ENCODE results near the gene TGFBRAP1. TPM values are rescaled to one million over a fixed set of nuclear protein-coding genes. Genes with fewer than 3 reads are reported as not detected.
A peak's percentile ranks its signal among the peaks of the same experiment; 100 is the strongest.
"Not testable (repeated sequence)": the region's sequence is repeated elsewhere in the genome, so short reads cannot be mapped to it uniquely, and the experiment has no call there.

TGFBRAP1 gene
- total RNA-seq, 2 donors from 2014 or later = 18.5 to 19.1 TPM

DNA sequence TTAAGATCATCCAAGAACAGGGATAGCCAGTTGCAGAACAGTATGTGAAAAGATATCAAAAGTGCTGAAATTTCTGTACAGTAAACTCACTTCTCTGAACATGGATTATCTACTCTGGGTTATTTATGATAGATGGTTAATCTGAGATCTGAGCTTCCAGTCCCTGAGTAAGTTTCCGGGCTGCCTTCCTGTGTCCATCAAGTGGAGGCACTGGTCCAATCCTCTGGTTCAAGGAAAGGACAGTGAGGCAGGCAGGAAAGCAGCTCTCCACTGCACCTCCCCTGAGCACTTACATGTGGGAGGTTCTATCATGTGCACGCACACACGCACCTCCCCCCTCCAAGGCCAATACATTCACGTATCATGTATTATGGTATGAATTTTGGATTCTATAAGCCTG is 55.5 kb downstream of the TGFBRAP1 start:
- H3K27me3 Mint-ChIP-seq = no peaks in the 10 kb centered on the region
- H3K4me3 Mint-ChIP-seq = no peak overlapping the region
- no peaks in the 10 kb centered on the region for H3K4me1 Mint-ChIP-seq
- DNase-seq (no peak), ATAC-seq (no peak)
- peaks cover 9% of the 10 kb centered on the region for H3K36me3 Mint-ChIP-seq (ENCODE audit: low read depth)
- no peak overlapping the region for H3K27ac Mint-ChIP-seq
- no peaks in the 10 kb centered on the region for H3K9me3 ChIP-seq (ENCODE audit: control insufficient read depth, low read length, poor library complexity, severe bottlenecking)

- Mint-ChIP-seq H3K4me3 (no peak overlapping the region), H3K27ac (no peak overlapping the region), H3K36me3 (ENCODE audit: low read depth) (peaks cover 14% of the 10 kb centered on the region), H3K4me1 (no peaks in the 10 kb centered on the region), H3K27me3 (no peaks in the 10 kb centered on the region)
- DNase-seq = no peak
- no peaks in the 10 kb centered on the region for H3K9me3 ChIP-seq (ENCODE audit: control insufficient read depth, low read length, poor library complexity, severe bottlenecking)
- ATAC-seq = no peak
These were observed 57.4 kb downstream of the TGFBRAP1 start for GRCh38 chr2:105272176-105272575.

DNA sequence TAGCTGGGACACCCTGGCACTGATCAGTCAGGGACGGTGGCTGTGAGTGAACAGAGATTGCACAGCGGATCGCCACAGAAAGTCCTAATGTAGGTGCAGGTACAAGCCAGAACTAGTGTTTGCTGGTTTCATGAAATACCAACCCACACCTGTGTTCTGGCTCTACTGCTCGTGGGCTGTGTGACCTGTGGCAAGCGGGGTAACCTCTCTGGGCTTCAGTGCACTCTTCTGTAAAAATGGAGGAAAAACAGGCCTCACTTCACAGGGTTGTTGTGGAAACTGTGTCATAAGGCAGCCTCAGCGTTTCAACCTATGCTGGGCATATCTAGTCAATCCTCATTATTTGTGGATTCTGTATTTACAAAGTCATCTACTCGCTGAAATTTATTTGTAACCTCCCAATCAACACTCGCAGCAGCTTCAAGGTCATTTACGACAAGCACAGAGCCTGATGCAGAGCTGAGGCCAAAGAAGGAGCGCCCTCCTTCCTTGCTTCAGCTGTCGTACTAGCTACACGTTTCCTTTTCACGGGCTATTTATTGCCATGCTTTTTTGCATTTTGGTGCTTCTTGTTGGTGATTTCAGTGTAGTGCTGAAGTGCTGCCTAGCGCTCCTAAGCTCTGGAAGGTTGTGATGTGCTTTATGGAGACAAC is 58.0 kb downstream of the TGFBRAP1 start:
- peaks cover 14% of the 10 kb centered on the region for H3K36me3 Mint-ChIP-seq (ENCODE audit: low read depth)
- H3K4me3 Mint-ChIP-seq = no peak overlapping the region
- no peaks in the 10 kb centered on the region for H3K9me3 ChIP-seq (ENCODE audit: control insufficient read depth, low read length, poor library complexity, severe bottlenecking)
- H3K27ac Mint-ChIP-seq = no peak overlapping the region
- no peaks in the 10 kb centered on the region for H3K27me3 Mint-ChIP-seq
- DNase-seq (no peak), ATAC-seq (no peak)
- H3K4me1 Mint-ChIP-seq = no peaks in the 10 kb centered on the region

DNA sequence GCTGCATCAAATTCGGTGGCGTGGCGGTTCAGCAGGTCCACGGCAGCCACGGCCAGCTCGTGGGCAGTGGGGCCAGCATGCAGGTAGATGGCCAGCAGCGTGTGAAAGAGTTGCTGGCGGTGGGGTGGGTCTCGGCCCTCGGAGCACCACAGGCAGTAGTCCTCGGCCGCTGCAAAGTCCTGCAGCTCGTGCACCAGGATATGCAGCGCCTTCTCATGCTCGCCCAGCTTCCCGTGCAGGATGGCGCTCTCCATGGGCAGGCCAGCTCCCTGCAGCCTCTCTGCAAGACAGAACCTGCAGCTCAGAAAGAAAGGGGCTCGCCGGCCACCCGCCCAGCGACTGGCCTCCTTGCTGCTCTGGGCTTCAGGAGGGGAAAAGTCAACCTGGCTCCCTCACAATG is 60.1 kb downstream of the TGFBRAP1 start:
- no peak for ATAC-seq
- peaks cover 3% of the 10 kb centered on the region for H3K4me1 Mint-ChIP-seq
- no peak overlapping the region for H3K4me3 Mint-ChIP-seq
- no peak overlapping the region for H3K27ac Mint-ChIP-seq
- peaks cover 10% of the 10 kb centered on the region for H3K36me3 Mint-ChIP-seq (ENCODE audit: low read depth)
- H3K9me3 ChIP-seq (ENCODE audit: control insufficient read depth, low read length, poor library complexity, severe bottlenecking) = no peaks in the 10 kb centered on the region
- no peaks in the 10 kb centered on the region for H3K27me3 Mint-ChIP-seq
- DNase-seq = no peak

DNA sequence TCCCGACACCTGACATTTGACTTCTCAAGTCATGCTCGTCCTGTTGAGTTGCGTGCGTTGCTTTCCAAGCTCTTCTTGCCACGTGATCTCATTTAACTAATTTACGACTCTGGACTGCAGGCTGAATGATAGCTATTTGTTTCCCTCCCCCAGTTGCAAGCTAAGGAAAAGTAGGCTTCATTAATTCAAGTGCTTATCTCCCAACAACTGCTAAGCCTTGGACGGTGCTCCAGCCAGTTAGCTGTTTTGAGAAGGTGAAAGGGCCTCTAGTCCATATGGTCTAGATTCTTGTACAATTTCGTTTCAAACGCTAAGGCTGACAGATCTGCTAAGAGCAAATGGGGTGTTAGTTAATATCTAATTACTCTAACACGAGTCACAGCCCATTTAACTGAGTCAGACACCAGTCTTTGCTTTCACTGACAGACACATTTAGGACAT is 66.9 kb downstream of the TGFBRAP1 start:
- no peak overlapping the region for H3K27ac Mint-ChIP-seq
- no peaks in the 10 kb centered on the region for H3K9me3 ChIP-seq (ENCODE audit: control insufficient read depth, low read length, poor library complexity, severe bottlenecking)
- H3K36me3 Mint-ChIP-seq (ENCODE audit: low read depth) = peaks cover 5% of the 10 kb centered on the region
- no peaks in the 10 kb centered on the region for H3K27me3 Mint-ChIP-seq
- H3K4me1 Mint-ChIP-seq = peaks cover 3% of the 10 kb centered on the region
- DNase-seq (no peak), ATAC-seq (no peak)
- H3K4me3 Mint-ChIP-seq = no peak overlapping the region

GRCh38 chr2:105261061-105261460 is 68.5 kb downstream of the TGFBRAP1 start:
- H3K4me1 Mint-ChIP-seq = peaks cover 3% of the 10 kb centered on the region
- peaks cover 5% of the 10 kb centered on the region for H3K36me3 Mint-ChIP-seq (ENCODE audit: low read depth)
- H3K27me3 Mint-ChIP-seq = no peaks in the 10 kb centered on the region
- DNase-seq (no peak), ATAC-seq (no peak)
- H3K4me3 Mint-ChIP-seq = no peak overlapping the region
- peak overlapping the region; percentile 77 for H3K27ac Mint-ChIP-seq
- no peaks in the 10 kb centered on the region for H3K9me3 ChIP-seq (ENCODE audit: control insufficient read depth, low read length, poor library complexity, severe bottlenecking)

- H3K9me3 ChIP-seq (ENCODE audit: control insufficient read depth, low read length, poor library complexity, severe bottlenecking) = no peaks in the 10 kb centered on the region
- peaks cover 2% of the 10 kb centered on the region for H3K36me3 Mint-ChIP-seq (ENCODE audit: low read depth)
- no peak for ATAC-seq
These were observed 70.6 kb downstream of the TGFBRAP1 start for GRCh38 chr2:105258835-105259350.

DNA sequence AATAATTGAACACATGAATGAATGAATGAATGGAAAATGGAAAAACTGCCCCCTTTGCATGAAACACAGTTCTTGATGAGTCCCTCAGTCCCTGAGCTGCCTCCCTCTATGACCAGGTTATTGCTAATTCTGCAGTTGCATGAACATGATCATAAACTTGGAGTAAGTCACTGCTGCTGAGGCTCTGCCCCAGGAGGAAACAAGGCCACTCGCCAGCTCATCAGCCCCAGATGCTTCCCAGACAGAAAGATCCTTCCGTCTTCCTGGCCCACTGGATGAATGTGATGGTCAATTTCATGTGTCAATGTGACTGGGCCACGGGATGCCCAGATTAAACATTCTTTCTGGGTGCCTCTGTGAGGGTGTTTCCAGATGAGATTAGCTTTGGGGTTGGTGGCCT is 71.6 kb downstream of the TGFBRAP1 start:
- H3K4me3 Mint-ChIP-seq = no peak overlapping the region

More at GRCh38 chr2:105258835-105259350, 70.6 kb downstream of the TGFBRAP1 start:
- no peaks in the 10 kb centered on the region for H3K27me3 Mint-ChIP-seq
- no peaks in the 10 kb centered on the region for H3K4me1 Mint-ChIP-seq
- DNase-seq = no peak
- H3K27ac Mint-ChIP-seq = no peak overlapping the region
- H3K4me3 Mint-ChIP-seq = no peak overlapping the region

GRCh38 chr2:105256431-105257047 is 73.0 kb downstream of the TGFBRAP1 start:
- ATAC-seq = no peak
- H3K36me3 Mint-ChIP-seq (ENCODE audit: low read depth) = no peaks in the 10 kb centered on the region
- no peak overlapping the region for H3K4me3 Mint-ChIP-seq
- DNase-seq = no peak
- H3K9me3 ChIP-seq (ENCODE audit: control insufficient read depth, low read length, poor library complexity, severe bottlenecking) = no peaks in the 10 kb centered on the region
- H3K27ac Mint-ChIP-seq = no peak overlapping the region
- no peaks in the 10 kb centered on the region for H3K27me3 Mint-ChIP-seq
- no peaks in the 10 kb centered on the region for H3K4me1 Mint-ChIP-seq

More for the DNA sequence above, 71.6 kb downstream of the TGFBRAP1 start:
- no peaks in the 10 kb centered on the region for H3K9me3 ChIP-seq (ENCODE audit: control insufficient read depth, low read length, poor library complexity, severe bottlenecking)
- ATAC-seq = no peak
- DNase-seq = no peak
- no peaks in the 10 kb centered on the region for H3K27me3 Mint-ChIP-seq
- H3K27ac Mint-ChIP-seq = no peak overlapping the region
- H3K36me3 Mint-ChIP-seq (ENCODE audit: low read depth) = no peaks in the 10 kb centered on the region
- H3K4me1 Mint-ChIP-seq = no peaks in the 10 kb centered on the region

DNA sequence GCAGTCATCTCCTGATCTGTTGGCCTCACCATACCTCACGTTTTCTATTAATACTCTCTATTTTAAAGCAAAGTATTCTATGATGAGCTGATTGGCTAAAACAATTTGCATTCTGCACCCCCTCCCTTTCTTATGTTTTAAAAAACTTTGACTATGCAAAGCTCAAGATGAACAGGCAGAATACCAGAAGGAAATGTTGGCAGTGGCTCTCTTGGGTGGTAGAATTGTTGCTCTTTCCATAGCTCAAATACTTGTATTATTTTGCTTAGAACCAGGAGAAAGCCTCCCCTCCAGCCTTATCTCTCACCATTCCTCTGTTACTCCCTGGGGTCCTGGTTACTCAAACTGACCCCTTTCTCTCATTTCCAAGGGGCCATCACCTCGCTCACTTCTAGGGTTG is 73.6 kb downstream of the TGFBRAP1 start:
- H3K27ac Mint-ChIP-seq = no peak overlapping the region
- no peaks in the 10 kb centered on the region for H3K36me3 Mint-ChIP-seq (ENCODE audit: low read depth)
- no peaks in the 10 kb centered on the region for H3K9me3 ChIP-seq (ENCODE audit: control insufficient read depth, low read length, poor library complexity, severe bottlenecking)
- DNase-seq (no peak), ATAC-seq (no peak)
- no peak overlapping the region for H3K4me3 Mint-ChIP-seq
- no peaks in the 10 kb centered on the region for H3K4me1 Mint-ChIP-seq
- H3K27me3 Mint-ChIP-seq = no peaks in the 10 kb centered on the region

DNA sequence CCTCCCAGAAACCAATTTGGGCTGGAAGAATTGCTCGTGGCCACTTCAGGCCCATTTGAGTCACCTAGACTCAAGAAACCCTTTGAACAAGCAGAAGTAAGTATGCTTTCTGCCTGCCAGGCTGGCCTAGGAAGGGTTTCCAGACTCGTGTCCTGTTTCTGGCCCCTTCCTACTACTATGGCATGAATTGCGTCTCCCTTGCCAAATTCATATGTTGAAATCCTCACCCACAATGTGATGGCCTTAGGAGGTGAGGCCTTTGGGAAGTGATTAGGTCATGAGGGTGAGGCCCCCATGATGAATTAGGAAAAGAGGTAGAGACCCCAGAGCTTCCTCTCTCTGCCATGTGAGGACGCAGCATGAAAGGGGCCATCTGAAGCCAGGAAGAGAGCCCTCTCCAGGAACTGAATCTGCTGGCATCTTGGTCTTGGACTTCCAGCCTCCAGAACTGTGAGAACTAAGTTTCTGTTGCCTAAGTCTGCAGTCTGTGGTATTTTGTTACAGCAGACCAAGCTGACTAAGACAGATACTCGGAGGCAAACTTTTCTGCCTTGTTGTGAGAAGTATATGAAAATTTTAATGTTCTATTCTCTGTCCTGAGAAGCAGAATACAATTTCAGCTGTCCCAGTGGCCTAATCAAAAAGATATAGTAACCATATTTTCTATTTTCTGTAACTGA is 74.9 kb downstream of the TGFBRAP1 start:
- ATAC-seq = no peak

GRCh38 chr2:105252271-105252670 is 77.3 kb downstream of the TGFBRAP1 start:
- ATAC-seq (no peak), DNase-seq (no peak)
- Mint-ChIP-seq H3K27ac (no peak overlapping the region), H3K27me3 (no peaks in the 10 kb centered on the region), H3K4me1 (no peaks in the 10 kb centered on the region), H3K4me3 (no peak overlapping the region), H3K36me3 (ENCODE audit: low read depth) (no peaks in the 10 kb centered on the region)
- no peaks in the 10 kb centered on the region for H3K9me3 ChIP-seq (ENCODE audit: control insufficient read depth, low read length, poor library complexity, severe bottlenecking)

More for the DNA sequence above, 74.9 kb downstream of the TGFBRAP1 start:
- Mint-ChIP-seq H3K4me3 (no peak overlapping the region), H3K27me3 (no peaks in the 10 kb centered on the region), H3K36me3 (ENCODE audit: low read depth) (no peaks in the 10 kb centered on the region), H3K27ac (no peak overlapping the region), H3K4me1 (no peaks in the 10 kb centered on the region)
- H3K9me3 ChIP-seq (ENCODE audit: control insufficient read depth, low read length, poor library complexity, severe bottlenecking) = no peaks in the 10 kb centered on the region
- no peak for DNase-seq

DNA sequence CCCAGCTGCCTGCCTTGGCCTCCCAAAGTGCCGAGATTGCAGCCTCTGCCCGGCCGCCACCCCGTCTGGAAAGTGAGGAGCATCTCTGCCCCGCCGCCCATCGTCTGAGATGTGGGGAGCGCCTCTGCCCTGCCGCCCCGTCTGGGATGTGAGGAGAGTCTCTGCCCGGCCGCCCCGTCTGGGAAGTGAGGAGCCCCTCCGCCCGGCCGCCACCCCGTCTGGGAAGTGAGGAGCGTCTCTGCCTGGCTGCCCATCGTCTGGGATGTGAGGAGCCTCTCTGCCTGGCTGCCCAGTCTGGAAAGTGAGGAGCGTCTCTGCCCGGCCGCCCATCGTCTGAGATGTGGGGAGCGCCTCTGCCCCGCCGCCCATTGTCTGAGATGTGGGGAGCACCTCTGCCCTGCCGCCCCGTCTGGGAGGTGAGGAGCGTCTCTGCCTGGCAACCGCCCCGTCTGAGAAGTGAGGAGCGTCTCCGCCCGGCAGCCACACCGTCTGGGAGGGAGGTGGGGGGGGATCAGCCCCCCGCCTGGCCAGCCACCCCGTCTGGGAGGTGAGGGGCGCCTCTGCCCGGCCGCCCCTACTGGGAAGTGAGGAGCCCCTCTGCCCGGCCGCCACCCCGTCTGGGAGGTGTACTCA is 78.4 kb downstream of the TGFBRAP1 start:
- not testable (repeated sequence) for H3K36me3 Mint-ChIP-seq (ENCODE audit: low read depth); H3K27ac Mint-ChIP-seq; H3K4me3 Mint-ChIP-seq

More for the DNA sequence above, 78.4 kb downstream of the TGFBRAP1 start:
- H3K4me1 Mint-ChIP-seq; H3K27me3 Mint-ChIP-seq; DNase-seq; ATAC-seq; H3K9me3 ChIP-seq (ENCODE audit: control insufficient read depth, low read length, poor library complexity, severe bottlenecking): not testable (repeated sequence)
